Lower lobe of right lung (tissue), 2 donors: Measurements from ENCODE around the gene CACNA1H. TPM values are rescaled to one million over a fixed set of nuclear protein-coding genes. Genes with fewer than 3 reads are reported as not detected.

ENCODE experiments used
- ATAC-seq, 2 donors: fragments of 200-7000 bp; cut with Tn5 transposase; one replicate each; pipeline ENCODE4 v1.9.1; 2020 to 2022; ENCODE audit warnings: mild to moderate bottlenecking in 2 of 2, moderate library complexity in 2 of 2
- DNase-seq: peaks from one replicate; pipeline ENCODE4 v3.0.0-alpha.2; 2020
- H3K27ac ChIP-seq: fragments of 200-600 bp; one replicate; pipeline ENCODE4 v1.8.0; 2022
- H3K27me3 ChIP-seq: fragments of 200-600 bp; one replicate; pipeline ENCODE4 v1.8.0; 2022; ENCODE audit warnings: low read depth
- H3K36me3 ChIP-seq: fragments of 200-600 bp; one replicate; pipeline ENCODE4 v1.8.0; 2022; ENCODE audit warnings: mild to moderate bottlenecking
- H3K4me1 ChIP-seq: fragments of 200-600 bp; one replicate; pipeline ENCODE4 v1.8.0; 2022
- H3K4me3 ChIP-seq: fragments of 200-600 bp; one replicate; pipeline ENCODE4 v1.8.0; 2022; ENCODE audit warnings: mild to moderate bottlenecking
- H3K9me3 ChIP-seq: fragments of 200-600 bp; one replicate; pipeline ENCODE4 v1.8.0; 2022
- CTCF ChIP-seq: fragments of 200-600 bp; IDR thresholded peaks from one replicate; pipeline ENCODE4 v1.8.0; 2022; ENCODE audit warnings: antibody characterized with exemption, mild to moderate bottlenecking
- intact Hi-C: fragments of 100-400 bp; cut with DNase I; formaldehyde crosslinking; loops from one replicate; pipeline ENCODE4 v1.11.0; 2022
- total RNA-seq: library from RNA; stranded (reverse); fragmentation: NEBNext Ultra II Directional; extraction: Animal tissue kit (Norgen Biotek cat#: 25700); gene quantifications from one replicate; pipeline ENCODE4 v1.2.1, GENCODE V29; 2021
- donor health status: DM: no; HTN: yes; CAD: no; lungs with severe emphysema.

Gene CACNA1H
- total RNA-seq, 1 donor from 2014 or later: 8.4 TPM

- no peaks in the 10 kb centered on the region for H3K27me3 ChIP-seq
- intact Hi-C loops: no loop called here
Measured at GRCh38 chr16:1178295-1178910, 25.5 kb downstream of the CACNA1H start.

GRCh38 chr16:1180549-1181403 lies 27.9 kb downstream of the CACNA1H start:
- no peak for ATAC-seq

More at GRCh38 chr16:1178295-1178910, 25.5 kb downstream of the CACNA1H start:
- no peak overlapping the region for H3K27ac ChIP-seq
- TF ChIP-seq CTCF: no peak
- no peaks in the 10 kb centered on the region for H3K36me3 ChIP-seq
- ATAC-seq (no peak), DNase-seq (no peak)
- no peaks in the 10 kb centered on the region for H3K9me3 ChIP-seq
- H3K4me3 ChIP-seq: no peak overlapping the region
- peaks cover 16% of the 10 kb centered on the region for H3K4me1 ChIP-seq

GRCh38 chr16:1181404-1182315 lies 28.8 kb downstream of the CACNA1H start:
- Histone ChIP-seq H3K9me3 (no peaks in the 10 kb centered on the region), H3K27ac (no peak overlapping the region), H3K4me1 (peaks cover 16% of the 10 kb centered on the region), H3K36me3 (no peaks in the 10 kb centered on the region), H3K27me3 (peaks cover 4% of the 10 kb centered on the region), H3K4me3 (peak overlapping the region; percentile 19)
- DNase-seq: no peak
- TF ChIP-seq CTCF: no peak
- ATAC-seq: peak; percentile 10 to 22
- intact Hi-C loops: no loop called here

More at GRCh38 chr16:1180549-1181403, 27.9 kb downstream of the CACNA1H start:
- no peak for TF ChIP-seq CTCF
- Histone ChIP-seq H3K4me3 (no peak overlapping the region), H3K9me3 (no peaks in the 10 kb centered on the region), H3K27ac (no peak overlapping the region), H3K4me1 (peaks cover 16% of the 10 kb centered on the region), H3K36me3 (no peaks in the 10 kb centered on the region), H3K27me3 (peaks cover 4% of the 10 kb centered on the region)
- DNase-seq: no peak
- intact Hi-C loops: no loop called here

GRCh38 chr16:1182316-1182671 lies 29.4 kb downstream of the CACNA1H start:
- intact Hi-C loops: no loop called here
- Histone ChIP-seq H3K4me1 (peaks cover 16% of the 10 kb centered on the region), H3K27me3 (peaks cover 4% of the 10 kb centered on the region)

More at GRCh38 chr16:1182316-1182671, 29.4 kb downstream of the CACNA1H start:
- Histone ChIP-seq H3K9me3 (no peaks in the 10 kb centered on the region), H3K4me3 (peak overlapping the region; percentile 19), H3K36me3 (no peaks in the 10 kb centered on the region), H3K27ac (peak overlapping the region; percentile 53)
- DNase-seq (peak; percentile 73), ATAC-seq (peak; percentile 73 to 83)
- no peak for TF ChIP-seq CTCF
